Pancreas (tissue), 10 donors: ENCODE results near the gene ITSN2. TPM values are rescaled to one million over a fixed set of nuclear protein-coding genes. Genes with fewer than 3 reads are reported as not detected.
A peak's percentile ranks its signal among the peaks of the same experiment; 100 is the strongest.

Experiments
- ATAC-seq, 4 donors: fragments of 200-7000 bp; cut with Tn5 transposase; one replicate each; pipeline versions ENCODE4 v1.8.0 to v1.9.1; 2020; ENCODE audit warnings: mild to moderate bottlenecking in 4 of 4, moderate library complexity in 4 of 4
- DNase-seq, 6 donors: peaks; one replicate each; pipeline ENCODE4 v3.0.0-alpha.2; 2020
- FAIRE-seq: peaks from 2 replicates; lab custom pipeline; 2012; peaks lifted over from hg19 to GRCh38; lab: Jason Lieb, UNC
- H3K27ac ChIP-seq, 4 donors: fragments of 200-600 bp; sonication (generic); 1 replicate in 3 of 4; 2 replicates in 1 of 4; pipeline versions ENCODE4 v1.5.0 to v1.8.0; 2020
- H3K27me3 ChIP-seq, 4 donors: fragments of 200-600 bp; one replicate each; pipeline ENCODE4 v1.8.0; 2021
- H3K36me3 ChIP-seq, 3 donors: fragments of 200-600 bp; sonication (generic) in 1 of 3; one replicate each; pipeline versions ENCODE4 v1.5.0 to v1.8.0; 2020 to 2021
- H3K4me1 ChIP-seq, 3 donors: fragments of 200-600 bp; one replicate each; pipeline ENCODE4 v1.8.0; 2021
- H3K4me3 ChIP-seq, 4 donors: fragments of 200-600 bp; sonication (generic) in 2 of 4; one replicate each; pipeline versions ENCODE4 v1.5.0 to v1.8.0; 2020 to 2021
- H3K9me3 ChIP-seq, 4 donors: fragments of 200-600 bp; one replicate each; pipeline ENCODE4 v1.8.0; 2021
- WGBS, 2 donors: extraction: QIAGEN DNeasy Blood & Tissue Kit; methylation state at CpG; one replicate each; pipeline ENCODE4 v1.1.7; 2013; 5-methylcytosine and 5-hydroxymethylcytosine counted together
- intact Hi-C, 3 donors: fragments of 100-400 bp; cut with DNase I; formaldehyde crosslinking; loops; one replicate each; pipeline versions ENCODE4 v1.11.1 to v1.14.2; 2022
- polyA plus RNA-seq, 2 donors: library from polyadenylated mRNA; stranded (reverse); fragments of 200-250 nt; gene quantifications; one replicate each; pipeline ENCODE4 v1.2.3, GENCODE V29; 2013
- total RNA-seq, 6 donors: library from RNA; stranded (reverse); fragmentation: NEBNext Ultra II Directional in 4 of 6; extraction: Animal tissue kit (Norgen Biotek cat#: 25700) in 4 of 6; gene quantifications; one replicate each; pipeline versions ENCODE4 v1.2.1 to v1.2.4, GENCODE V29; 2021 to 2023
- TF ChIP-seq, protein P1 (sequence below), 4 donors: fragments of 200-600 bp; sonication (generic) in 3 of 4; IDR thresholded peaks; one replicate each; pipeline versions ENCODE4 v1.5.0 to v1.8.0; 2021; ENCODE audit warnings: antibody characterized with exemption in 4 of 4
- donor health status: healthy with polysubstance abuse.
- donor health status: DM: no; HTN: no; CAD: no; lungs with moderate emphysema.
- donor health status: DM: no; HTN: no; CAD: no.
- donor health status: control.
- donor health status: control.
- donor health status: Bipolar disorder and iron deficiency.
- donor health status: DM: yes; HTN: yes; CAD: no.
- donor health status: DM: no; HTN: no; CAD: no.
- donor health status: DM: no; HTN: no; CAD: no.
- donor health status: DM: yes; HTN: yes; CAD: no.

The ITSN2 gene
- total and polyA plus RNA-seq, 8 donors = 23.8 to 42.0 (median 31.4) TPM

DNA sequence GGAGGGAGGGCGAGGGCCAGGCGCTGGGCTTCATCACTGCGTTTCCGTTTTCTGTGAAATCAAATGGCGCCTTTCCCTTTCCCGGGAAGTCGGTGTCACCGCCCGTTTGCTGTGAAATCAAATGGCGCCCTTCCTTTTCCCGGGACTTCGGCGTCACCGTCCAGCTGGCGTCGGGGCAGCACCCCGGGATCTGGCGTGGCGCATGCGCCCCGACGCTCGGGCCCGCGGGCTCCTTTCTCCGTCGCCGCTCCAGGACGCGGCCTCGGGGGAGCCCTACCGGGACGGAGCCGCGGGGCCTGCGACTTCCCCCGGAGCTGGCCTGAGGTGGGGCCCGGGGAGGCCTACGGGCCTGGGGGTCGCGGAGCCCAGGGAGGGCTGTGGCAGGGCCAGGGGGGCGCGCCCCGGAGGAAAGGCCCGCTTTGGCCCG, 185.5 kb downstream of the ITSN2 start, which contains the start of gene FAM228A:
Gene FAM228A (plus strand): TSS at position 203 of the 427 bp plus-strand sequence. CDS start 428 bp downstream, outside the sequence.
- H3K4me1 ChIP-seq = no peaks in the 10 kb centered on the region
- no peaks in the 10 kb centered on the region for H3K27me3 ChIP-seq
- no peaks in the 10 kb centered on the region for H3K36me3 ChIP-seq
- FAIRE-seq (no peak), ATAC-seq (peak in 1 of 4 donors; percentile 28), DNase-seq (no peak)
- H3K27ac ChIP-seq = no peak within 1 kb of the TSS
- H3K4me3 ChIP-seq = no peak within 1 kb of the TSS
- 22 to 26% methylated on average over 44 to 46 of the region's 46 CpGs for WGBS, 2 donors
- no peaks in the 10 kb centered on the region for H3K9me3 ChIP-seq
- intact Hi-C loops = no loop called here
- TF ChIP-seq, protein P1, sequence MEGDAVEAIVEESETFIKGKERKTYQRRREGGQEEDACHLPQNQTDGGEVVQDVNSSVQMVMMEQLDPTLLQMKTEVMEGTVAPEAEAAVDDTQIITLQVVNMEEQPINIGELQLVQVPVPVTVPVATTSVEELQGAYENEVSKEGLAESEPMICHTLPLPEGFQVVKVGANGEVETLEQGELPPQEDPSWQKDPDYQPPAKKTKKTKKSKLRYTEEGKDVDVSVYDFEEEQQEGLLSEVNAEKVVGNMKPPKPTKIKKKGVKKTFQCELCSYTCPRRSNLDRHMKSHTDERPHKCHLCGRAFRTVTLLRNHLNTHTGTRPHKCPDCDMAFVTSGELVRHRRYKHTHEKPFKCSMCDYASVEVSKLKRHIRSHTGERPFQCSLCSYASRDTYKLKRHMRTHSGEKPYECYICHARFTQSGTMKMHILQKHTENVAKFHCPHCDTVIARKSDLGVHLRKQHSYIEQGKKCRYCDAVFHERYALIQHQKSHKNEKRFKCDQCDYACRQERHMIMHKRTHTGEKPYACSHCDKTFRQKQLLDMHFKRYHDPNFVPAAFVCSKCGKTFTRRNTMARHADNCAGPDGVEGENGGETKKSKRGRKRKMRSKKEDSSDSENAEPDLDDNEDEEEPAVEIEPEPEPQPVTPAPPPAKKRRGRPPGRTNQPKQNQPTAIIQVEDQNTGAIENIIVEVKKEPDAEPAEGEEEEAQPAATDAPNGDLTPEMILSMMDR (IDR thresholded peaks at IDR 0.05) = no peak

DNA sequence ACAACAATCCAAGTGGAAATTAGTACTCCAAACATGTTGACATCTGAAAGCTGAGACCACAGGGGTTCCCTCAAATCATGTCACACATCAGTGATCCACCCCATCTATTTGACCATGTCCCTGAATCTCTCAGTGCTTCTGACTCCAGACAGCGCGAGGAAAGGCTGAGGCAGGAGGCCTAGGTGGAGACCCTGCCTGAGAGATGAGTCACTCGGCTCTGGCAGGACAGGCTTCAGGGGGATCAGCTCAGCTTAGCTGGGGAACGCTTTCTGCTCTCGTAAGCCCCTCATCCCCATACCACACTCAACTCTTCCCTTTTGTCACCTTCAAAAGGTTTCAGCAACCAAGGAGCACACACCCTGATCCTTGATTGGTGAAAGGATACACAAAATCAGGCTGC, 191.3 kb downstream of the ITSN2 start:
- FAIRE-seq = no peak

DNA sequence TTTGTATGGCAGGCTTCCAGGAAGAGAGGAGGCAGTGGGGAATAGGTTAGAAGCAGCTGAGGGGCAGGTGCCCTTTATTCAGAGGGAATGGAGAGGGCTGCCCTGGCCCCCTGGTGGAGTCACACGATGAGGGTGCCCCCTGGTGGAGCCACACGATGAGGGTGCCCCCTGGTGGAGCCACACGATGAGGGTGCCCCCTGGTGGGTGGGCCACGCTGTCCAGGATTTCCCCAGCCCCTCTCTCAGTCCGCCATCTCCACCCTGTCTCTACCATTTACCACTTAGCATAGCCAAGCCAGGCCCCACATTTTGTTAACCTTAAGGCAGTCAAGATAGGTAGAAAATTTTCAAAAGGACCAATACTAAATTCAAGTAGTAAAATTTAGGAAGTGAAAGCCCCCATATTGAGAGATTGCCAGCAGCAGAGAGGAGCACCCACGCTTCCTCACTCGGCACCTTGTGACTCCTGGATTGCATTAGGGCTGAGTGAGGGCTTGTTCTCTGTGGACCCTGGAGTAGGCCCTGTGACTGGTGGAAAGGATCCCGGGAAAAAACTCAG, 195.8 kb downstream of the ITSN2 start:
- Histone ChIP-seq H3K9me3 (no peaks in the 10 kb centered on the region), H3K36me3 (no peaks in the 10 kb centered on the region), H3K4me1 (no peaks in the 10 kb centered on the region), H3K4me3 (no peak overlapping the region), H3K27me3 (no peaks in the 10 kb centered on the region), H3K27ac (no peak overlapping the region)
- ATAC-seq = peak in 3 of 4 donors; percentile 66 to 77 (median 73)
- 47 to 48% methylated on average over 8 of the region's 8 CpGs for WGBS, 2 donors
- TF ChIP-seq, protein P1 (IDR thresholded peaks at IDR 0.05) = peak in 3 of 4 donors; percentile 7 to 32 (median 29)
- DNase-seq = peak in 2 of 6 donors; percentile 17 to 73
- no peak for FAIRE-seq
- intact Hi-C loops = no loop called here

More for the DNA sequence above, 191.3 kb downstream of the ITSN2 start:
- intact Hi-C loops = no loop called here
- no peaks in the 10 kb centered on the region for H3K27me3 ChIP-seq
- ATAC-seq (no peak), DNase-seq (no peak)
- no peaks in the 10 kb centered on the region for H3K36me3 ChIP-seq
- no peaks in the 10 kb centered on the region for H3K9me3 ChIP-seq
- no peak overlapping the region for H3K27ac ChIP-seq
- TF ChIP-seq, protein P1 (IDR thresholded peaks at IDR 0.05) = no peak
- WGBS, 2 donors = 88 to 93% methylated on average over 5 of the region's 5 CpGs
- H3K4me1 ChIP-seq = no peaks in the 10 kb centered on the region
- H3K4me3 ChIP-seq = no peak overlapping the region

DNA sequence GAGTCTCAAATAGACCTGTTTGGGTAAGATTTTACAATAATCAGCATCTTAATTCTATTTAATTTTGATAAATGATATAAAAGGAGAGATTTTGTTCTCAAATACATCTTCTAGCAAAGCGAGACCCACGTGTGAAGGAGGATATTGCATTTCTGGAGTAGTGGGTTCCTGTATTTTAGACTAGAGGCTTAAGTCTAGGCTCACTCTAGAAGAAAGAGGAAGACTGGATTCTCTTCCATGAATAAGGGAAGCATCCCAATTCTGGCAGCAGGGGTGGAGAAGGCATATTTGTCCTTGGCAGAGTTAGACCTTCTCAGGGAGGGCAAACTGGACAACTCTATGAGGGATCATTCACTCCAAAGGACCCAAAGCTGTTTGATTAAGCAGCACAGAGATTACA, 196.7 kb downstream of the ITSN2 start:
- H3K27me3 ChIP-seq = no peaks in the 10 kb centered on the region
- no peak for ATAC-seq
- no peaks in the 10 kb centered on the region for H3K4me1 ChIP-seq
- H3K27ac ChIP-seq = no peak overlapping the region
- WGBS, 2 donors = 55 to 79% methylated on average over 2 of the region's 2 CpGs
- TF ChIP-seq, protein P1 (IDR thresholded peaks at IDR 0.05) = no peak
- H3K36me3 ChIP-seq = no peaks in the 10 kb centered on the region
- H3K4me3 ChIP-seq = no peak overlapping the region
- no peak for DNase-seq
- intact Hi-C loops = no loop called here
- no peaks in the 10 kb centered on the region for H3K9me3 ChIP-seq
- no peak for FAIRE-seq

DNA sequence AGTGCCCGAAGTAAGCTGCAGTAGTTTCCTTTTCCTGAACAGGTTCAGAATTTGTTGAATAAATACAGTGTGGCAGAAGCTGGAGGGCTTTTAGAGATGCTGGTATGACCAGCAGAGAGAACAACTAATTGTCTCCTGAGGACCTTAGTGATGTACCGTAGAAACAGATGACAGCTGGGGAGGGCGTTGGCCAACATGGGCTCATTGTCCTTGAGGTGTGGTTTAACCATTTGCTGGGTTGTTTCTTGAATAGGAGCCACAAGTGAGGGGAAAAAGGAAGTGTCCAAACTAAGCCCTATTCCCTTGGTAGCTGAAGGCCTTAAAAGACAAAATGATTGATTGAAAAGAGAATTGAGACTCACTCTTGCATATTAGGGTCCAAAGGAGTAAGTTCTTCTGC, 197.2 kb downstream of the ITSN2 start:
- H3K27ac ChIP-seq = no peak overlapping the region
- DNase-seq (no peak), FAIRE-seq (no peak), ATAC-seq (no peak)
- WGBS, 2 donors = 56 to 60% methylated on average over 3 of the region's 3 CpGs
- intact Hi-C loops = no loop called here
- TF ChIP-seq, protein P1 (IDR thresholded peaks at IDR 0.05) = no peak
- no peaks in the 10 kb centered on the region for H3K4me1 ChIP-seq
- H3K4me3 ChIP-seq = no peak overlapping the region
- H3K36me3 ChIP-seq = no peaks in the 10 kb centered on the region
- H3K9me3 ChIP-seq = no peaks in the 10 kb centered on the region
- H3K27me3 ChIP-seq = no peaks in the 10 kb centered on the region
